A673 (cell line): Measurements from ENCODE around the gene OR2M7. TPM values are rescaled to one million over a fixed set of nuclear protein-coding genes. Genes with fewer than 3 reads are reported as not detected.

Experiments
- Bru-seq: library from RNA; stranded (reverse); fragments of 400-500 nt; gene quantifications from one replicate; lab custom pipeline; 2021; lab: Mats Ljungman, UMichigan
- BruChase-seq, 2 experiments: library from RNA; stranded (reverse); fragments of 400-500 nt; gene quantifications; one replicate each; lab custom pipeline; 2021; lab: Mats Ljungman, UMichigan
- BruUV-seq: library from RNA; stranded (reverse); fragments of 400-500 nt; replicated peaks from 2 replicates; lab custom pipeline; 2021; lab: Mats Ljungman, UMichigan
- CTCF ChIA-PET: fragments of 300-600 bp; sonication (Branson Sonifier 250); formaldehyde crosslinking; loops from one replicate; lab custom pipeline; 2022; ENCODE audit warnings: antibody characterized with exemption; lab: Charles Lee
- POLR2A ChIA-PET: fragments of 300-600 bp; sonication (Branson Sonifier 250); formaldehyde crosslinking; loops from one replicate; lab custom pipeline; 2022; ENCODE audit warnings: antibody characterized with exemption; ENCODE audit not compliant: low non-redundant PET; lab: Charles Lee
- DNase-seq: peaks from one replicate; pipeline ENCODE4 v3.0.0-alpha.2; 2015; ENCODE audit warnings: low spot score
- H3K27ac ChIP-seq: fragments of 200-600 bp; sonication (generic); 2 replicates; pipeline ENCODE4 v1.5.1; 2016; ENCODE audit warnings: mixed run types, low read depth, mild to moderate bottlenecking, mixed read lengths, antibody characterized with exemption, low read length; ENCODE audit not compliant: poor library complexity, severe bottlenecking
- H3K27me3 ChIP-seq: fragments of 200-600 bp; sonication (generic); replicated peaks from 2 replicates; pipeline ENCODE4 v1.6.1; 2017; ENCODE audit warnings: mixed run types, low read depth, mild to moderate bottlenecking, mixed read lengths, antibody characterized with exemption, low read length; ENCODE audit not compliant: insufficient read depth, poor library complexity
- H3K36me3 ChIP-seq: fragments of 200-600 bp; sonication (generic); 2 replicates; pipeline ENCODE4 v1.6.1; 2016; ENCODE audit warnings: mixed run types, mild to moderate bottlenecking, mixed read lengths, antibody characterized with exemption, low read length; ENCODE audit not compliant: insufficient read depth, poor library complexity, severe bottlenecking
- H3K4me1 ChIP-seq: fragments of 200-600 bp; sonication (generic); 2 replicates; pipeline ENCODE4 v1.6.1; 2017; ENCODE audit warnings: mixed run types, mild to moderate bottlenecking, mixed read lengths, antibody characterized with exemption, low read length; ENCODE audit not compliant: insufficient read depth, poor library complexity, severe bottlenecking
- H3K4me3 ChIP-seq: fragments of 200-600 bp; sonication (generic); 2 replicates; pipeline ENCODE4 v1.5.1; 2016; ENCODE audit warnings: low read depth, mixed run types, mild to moderate bottlenecking, mixed read lengths, low read length; ENCODE audit not compliant: poor library complexity, severe bottlenecking
- H3K9me3 ChIP-seq: fragments of 200-600 bp; sonication (generic); 2 replicates; pipeline ENCODE4 v1.6.1; 2016; ENCODE audit warnings: mixed run types, low read depth, mild to moderate bottlenecking, mixed read lengths, antibody characterized with exemption, low read length; ENCODE audit not compliant: poor library complexity, severe bottlenecking
- CTCF ChIP-seq: fragments of 300-800, 200-600 bp; sonication (generic); conservative IDR thresholded peaks from 2 replicates; pipeline ENCODE4 v1.5.1; 2017; ENCODE audit warnings: low read depth, mild to moderate bottlenecking, antibody characterized with exemption, low read length, moderate library complexity, mixed read lengths
- EZH2 ChIP-seq: fragments of 200-600 bp; sonication (generic); IDR thresholded peaks from 2 replicates; pipeline ENCODE4 v1.6.1; 2017; ENCODE audit warnings: borderline replicate concordance, low read depth, mild to moderate bottlenecking, mixed read lengths, antibody characterized with exemption, low read length; ENCODE audit not compliant: poor library complexity, severe bottlenecking
- intact Hi-C: fragments of 100-400 bp; cut with micrococcal nuclease; formaldehyde crosslinking; loops from one replicate; pipeline ENCODE4 v1.10.0; 2022; ENCODE audit not compliant: unreplicated experiment
- long read RNA-seq: library from polyadenylated mRNA; stranded (forward); transcript quantifications from one replicate; pipeline ENCODE4 v2.0.0, GENCODE V29; 2022
- total RNA-seq: library from RNA; stranded (reverse); gene quantifications from 2 replicates; pipeline ENCODE4 v1.2.3, GENCODE V29; 2021

OR2M7 gene, protein sequence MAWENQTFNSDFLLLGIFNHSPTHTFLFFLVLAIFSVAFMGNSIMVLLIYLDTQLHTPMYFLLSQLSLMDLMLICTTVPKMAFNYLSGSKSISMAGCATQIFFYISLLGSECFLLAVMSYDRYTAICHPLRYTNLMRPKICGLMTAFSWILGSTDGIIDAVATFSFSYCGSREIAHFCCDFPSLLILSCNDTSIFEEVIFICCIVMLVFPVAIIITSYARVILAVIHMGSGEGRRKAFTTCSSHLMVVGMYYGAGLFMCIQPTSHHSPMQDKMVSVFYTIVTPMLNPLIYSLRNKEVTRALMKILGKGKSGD
- total RNA-seq, result not detected in 2 replicates
- Bru-seq, nascent RNA, result not detected
- BruChase-seq, experiment 1, labeled RNA remaining after a 2-hour chase, result not detected
- not detected for BruChase-seq, experiment 2, labeled RNA remaining after a 6-hour chase
- long read RNA-seq, result 0 reads

GRCh38 chr1:248324468-248324867 is at the start of gene OR2M7:
Gene OR2M7, minus strand, starts transcription at chr1:248324568. Its CDS starts 0 bp downstream, at chr1:248324568.
- Histone ChIP-seq H3K9me3 (no peaks in the 10 kb centered on the region), H3K27me3 (no peaks in the 10 kb centered on the region), H3K27ac (no peak within 1 kb of the TSS), H3K4me1 (no peaks in the 10 kb centered on the region), H3K36me3 (no peaks in the 10 kb centered on the region), H3K4me3 (no peak within 1 kb of the TSS)
- intact Hi-C loops, result no loop called here
- ChIA-PET CTCF (no interaction called here), POLR2A (no interaction called here)
- TF ChIP-seq CTCF, result no peak
- no peak for TF ChIP-seq EZH2
- no TSS peak for BruUV-seq
- DNase-seq, result no peak

GRCh38 chr1:248373761-248374160 is 49.4 kb upstream of the OR2M7 start:
- BruUV-seq, result no TSS peak
- ChIA-PET POLR2A (no interaction called here), CTCF (no interaction called here)
- H3K27ac ChIP-seq, result no peak overlapping the region
- no peak for DNase-seq
- intact Hi-C loops, result no loop called here
- no peaks in the 10 kb centered on the region for H3K9me3 ChIP-seq
- H3K4me3 ChIP-seq, result no peak overlapping the region
- H3K27me3 ChIP-seq, result no peaks in the 10 kb centered on the region
- no peaks in the 10 kb centered on the region for H3K4me1 ChIP-seq
- no peak for TF ChIP-seq EZH2
- TF ChIP-seq CTCF, result no peak
- H3K36me3 ChIP-seq, result no peaks in the 10 kb centered on the region

- DNase-seq, result no peak
- intact Hi-C loops, result no loop called here
- no TSS peak for BruUV-seq
- Histone ChIP-seq H3K4me3 (no peak overlapping the region), H3K27me3 (no peaks in the 10 kb centered on the region), H3K36me3 (no peaks in the 10 kb centered on the region), H3K4me1 (no peaks in the 10 kb centered on the region), H3K27ac (no peak overlapping the region), H3K9me3 (no peaks in the 10 kb centered on the region)
- POLR2A ChIA-PET, result no interaction called here
- no peak for TF ChIP-seq CTCF
- TF ChIP-seq EZH2, result no peak
- CTCF ChIA-PET, result no interaction called here
Measured at GRCh38 chr1:248372394-248372793, 48.0 kb upstream of the OR2M7 start.
